GM18858 (cell line): ENCODE data around the gene AKAP12.

Source experiments
- ATAC-seq: cut with Tn5 transposase; IDR thresholded peaks from one replicate; pipeline ENCODE4 v1.9.1; 2021; ENCODE audit not compliant: unreplicated experiment

AKAP12 gene

GRCh38 chr6:151402228-151402627 lies 162.5 kb downstream of the AKAP12 start:
- ATAC-seq, result no peak

GRCh38 chr6:151403919-151404308 lies 164.1 kb downstream of the AKAP12 start:
- no peak for ATAC-seq
